ENCODE data around the gene LMF1. TPM values are rescaled to one million over a fixed set of nuclear protein-coding genes. Genes with fewer than 3 reads are reported as not detected.

LMF1 gene
- total and polyA plus RNA-seq, 2 of the 4 experiments (the other 2 are of a cell fraction) = 7.7 to 13.1 TPM

DNA sequence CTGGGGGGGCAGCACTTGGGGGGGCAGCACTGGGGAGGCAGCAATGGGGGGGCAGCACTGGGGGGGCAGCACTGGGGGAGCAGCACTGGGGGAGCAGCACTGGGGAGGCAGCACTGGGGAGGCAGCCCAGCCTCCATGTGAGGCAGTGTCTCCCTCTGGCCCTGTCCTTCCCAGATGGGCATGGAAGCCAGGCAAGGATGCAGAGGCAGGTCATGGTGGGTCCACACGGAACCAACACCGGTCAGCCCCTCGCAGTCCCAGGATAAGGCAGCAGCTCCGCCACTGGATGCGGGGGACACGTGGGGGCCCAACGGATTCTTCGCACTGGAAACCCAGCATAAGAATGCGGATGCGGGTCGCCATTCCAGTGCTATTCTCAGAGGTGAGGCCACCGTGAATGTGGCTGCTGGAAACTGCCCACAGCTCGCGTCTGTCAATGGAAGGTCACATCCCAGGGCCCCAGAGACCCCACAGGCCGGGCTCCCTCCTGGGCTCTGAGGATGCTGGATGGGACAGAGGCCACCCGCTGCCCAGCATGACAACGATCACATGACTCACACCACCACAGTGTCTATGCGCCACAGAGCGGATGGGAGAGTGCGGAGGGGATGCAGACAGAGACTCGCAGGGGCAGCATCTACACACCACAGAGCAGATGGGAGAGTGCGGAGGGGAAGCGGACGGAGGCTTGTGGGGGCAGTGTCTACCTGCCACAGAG, 59.0 kb downstream of the LMF1 start:
- Histone ChIP-seq H2AK5ac (ENCODE audit: low read depth, low read length) (no peak overlapping the region), H3K56ac (ENCODE audit: extremely low read depth, insufficient read depth, low read length) (no peak overlapping the region), H2BK15ac (ENCODE audit: low read depth, low read length) (no peak overlapping the region), H2BK120ac (ENCODE audit: low read depth, low read length) (no peak overlapping the region), H2AFZ (replicated peaks; ENCODE audit: low read length, poor library complexity) (no peak overlapping the region), H3K27ac (ENCODE audit: insufficient read depth, low read length) (no peak overlapping the region), H2BK20ac (ENCODE audit: low read depth, low read length) (no peak overlapping the region), H4K8ac (ENCODE audit: low read depth in 2 of 2, low read length in 2 of 2) (no peak overlapping the region), H3K18ac (ENCODE audit: low read depth, low read length) (no peak overlapping the region), H3K4me2 (ENCODE audit: low read depth, low read length) (no peak overlapping the region), H3K9me3 (ENCODE audit: control insufficient read depth, insufficient read depth, low read length) (peaks cover 4% of the 10 kb centered on the region), H3K4me3 (ENCODE audit: insufficient read depth, low read depth, low read length) (no peak overlapping the region), H3K79me1 (ENCODE audit: low read depth in 1 of 2, low read length in 2 of 2) (no peaks in the 10 kb centered on the region), H3K23ac (ENCODE audit: low read depth, low read length) (no peak overlapping the region), H2BK5ac (ENCODE audit: low read depth, low read length, poor library complexity, severe bottlenecking) (no peak overlapping the region), H3K4ac (ENCODE audit: low read depth, low read length) (no peak overlapping the region), H3K14ac (replicated peaks; ENCODE audit: low read depth, low read length) (no peak overlapping the region), H4K91ac (ENCODE audit: insufficient read depth, low read depth, low read length) (no peak overlapping the region), H3K27me3 (ENCODE audit: control insufficient read depth, insufficient read depth, low read length) (no peaks in the 10 kb centered on the region), H3K9me1 (ENCODE audit: insufficient read depth, low read length) (no peaks in the 10 kb centered on the region; the same call in 1 of the 2 replicates), H2AK9ac (replicated peaks; ENCODE audit: low read depth, low read length, poor library complexity) (no peak overlapping the region), H4K20me1 (ENCODE audit: insufficient read depth, low read length) (no peaks in the 10 kb centered on the region), H4K5ac (ENCODE audit: low read depth, low read length) (no peak overlapping the region), H3K9ac (ENCODE audit: low read depth, low read length) (no peak overlapping the region), H3K4me1 (ENCODE audit: control insufficient read depth, insufficient read depth, low read length) (no peaks in the 10 kb centered on the region), H3K36me3 (ENCODE audit: control insufficient read depth, insufficient read depth, low read length) (peaks cover 10% of the 10 kb centered on the region)
- intact Hi-C loops (cut with micrococcal nuclease) (no loop called here), dilution Hi-C loops (cut with HindIII; ENCODE audit: low sequenced_read_pairs, unreplicated experiment) (no loop called here), in situ Hi-C loops (cut with MboI; ENCODE audit: low sequenced_read_pairs) (no loop called here)
- WGBS, 2 experiments (ENCODE audit: extremely low coverage in 2 of 2, insufficient read length in 1 of 2) = 90% methylated on average over 9 of the region's 24 CpGs; no CpG with 5 or more reads in 1 of the 2 experiments
- ChIA-PET POLR2A (ENCODE audit: unreplicated experiment) (no interaction called here), CTCF (no interaction called here)
- DNase-seq = no peak
- ATAC-seq (ENCODE audit: low read depth) = no peak
- no TSS peak for BruUV-seq (replicated peaks)
- TF ChIP-seq RCOR1 (IDR thresholded peaks at IDR 0.05; ENCODE audit: insufficient replicate concordance, low read length) (no peak), BHLHE40 (IDR thresholded peaks at IDR 0.05; ENCODE audit: low read depth, low read length) (no peak), NFE2L2 (IDR thresholded peaks at IDR 0.05; ENCODE audit: low read depth, low read length) (no peak), RAD21 (IDR thresholded peaks at IDR 0.05; ENCODE audit: low read length) (no peak), CHD1 (IDR thresholded peaks at IDR 0.05; ENCODE audit: low read depth, low read length) (no peak), MAZ (IDR thresholded peaks at IDR 0.05; ENCODE audit: borderline replicate concordance, low read depth, low read length) (no peak), MAFK (IDR thresholded peaks at IDR 0.05; ENCODE audit: low read depth, low read length) (no peak)
- TF ChIP-seq, protein P1, sequence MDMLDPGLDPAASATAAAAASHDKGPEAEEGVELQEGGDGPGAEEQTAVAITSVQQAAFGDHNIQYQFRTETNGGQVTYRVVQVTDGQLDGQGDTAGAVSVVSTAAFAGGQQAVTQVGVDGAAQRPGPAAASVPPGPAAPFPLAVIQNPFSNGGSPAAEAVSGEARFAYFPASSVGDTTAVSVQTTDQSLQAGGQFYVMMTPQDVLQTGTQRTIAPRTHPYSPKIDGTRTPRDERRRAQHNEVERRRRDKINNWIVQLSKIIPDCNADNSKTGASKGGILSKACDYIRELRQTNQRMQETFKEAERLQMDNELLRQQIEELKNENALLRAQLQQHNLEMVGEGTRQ (IDR thresholded peaks at IDR 0.05; ENCODE audit: low read depth, low read length) = no peak
- TF ChIP-seq, protein P2, sequence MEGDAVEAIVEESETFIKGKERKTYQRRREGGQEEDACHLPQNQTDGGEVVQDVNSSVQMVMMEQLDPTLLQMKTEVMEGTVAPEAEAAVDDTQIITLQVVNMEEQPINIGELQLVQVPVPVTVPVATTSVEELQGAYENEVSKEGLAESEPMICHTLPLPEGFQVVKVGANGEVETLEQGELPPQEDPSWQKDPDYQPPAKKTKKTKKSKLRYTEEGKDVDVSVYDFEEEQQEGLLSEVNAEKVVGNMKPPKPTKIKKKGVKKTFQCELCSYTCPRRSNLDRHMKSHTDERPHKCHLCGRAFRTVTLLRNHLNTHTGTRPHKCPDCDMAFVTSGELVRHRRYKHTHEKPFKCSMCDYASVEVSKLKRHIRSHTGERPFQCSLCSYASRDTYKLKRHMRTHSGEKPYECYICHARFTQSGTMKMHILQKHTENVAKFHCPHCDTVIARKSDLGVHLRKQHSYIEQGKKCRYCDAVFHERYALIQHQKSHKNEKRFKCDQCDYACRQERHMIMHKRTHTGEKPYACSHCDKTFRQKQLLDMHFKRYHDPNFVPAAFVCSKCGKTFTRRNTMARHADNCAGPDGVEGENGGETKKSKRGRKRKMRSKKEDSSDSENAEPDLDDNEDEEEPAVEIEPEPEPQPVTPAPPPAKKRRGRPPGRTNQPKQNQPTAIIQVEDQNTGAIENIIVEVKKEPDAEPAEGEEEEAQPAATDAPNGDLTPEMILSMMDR (conservative IDR thresholded peaks at IDR 0.05; ENCODE audit: low read depth, low read length) = no peak
